H7 (cell line): Measurements from ENCODE around the gene VGLL3. TPM values are rescaled to one million over a fixed set of nuclear protein-coding genes. Genes with fewer than 3 reads are reported as not detected.

ENCODE experiments used
- DNase-seq: peaks from one replicate; pipeline ENCODE4 v3.0.0; 2012
- H3K27me3 ChIP-seq: 2 replicates; pipeline ENCODE4 v1.6.0; 2011; ENCODE audit warnings: mild to moderate bottlenecking, low read length; ENCODE audit not compliant: control insufficient read depth, insufficient read depth
- H3K36me3 ChIP-seq: replicated peaks from 2 replicates; pipeline ENCODE4 v1.5.1; 2011; ENCODE audit warnings: low read length; ENCODE audit not compliant: control insufficient read depth, insufficient read depth
- H3K4me3 ChIP-seq: 2 replicates; pipeline ENCODE4 v1.5.1; 2011; ENCODE audit warnings: low read depth, mild to moderate bottlenecking, control low read depth, low read length, moderate library complexity; ENCODE audit not compliant: insufficient read depth
- total RNA-seq: library from RNA; depleted of rRNA; stranded (reverse); fragments of >200 nt; shearing (Covaris generic); gene quantifications from 2 replicates; pipeline ENCODE4 v1.2.3, GENCODE V29; 2014

Gene VGLL3
- total RNA-seq, 1 experiment from 2014 or later, result 1.5 TPM

- no peak overlapping the region for H3K4me3 ChIP-seq
- H3K36me3 ChIP-seq, result no peaks in the 10 kb centered on the region
- H3K27me3 ChIP-seq, result no peaks in the 10 kb centered on the region
- no peak for DNase-seq
Measured at GRCh38 chr3:86950717-86951116, 40.2 kb downstream of the VGLL3 start.

GRCh38 chr3:86949850-86950249 lies 41.1 kb downstream of the VGLL3 start:
- Histone ChIP-seq H3K27me3 (no peaks in the 10 kb centered on the region), H3K36me3 (no peaks in the 10 kb centered on the region), H3K4me3 (no peak overlapping the region)
- no peak for DNase-seq

- no peak for DNase-seq
- H3K4me3 ChIP-seq, result no peak overlapping the region
- H3K36me3 ChIP-seq, result no peaks in the 10 kb centered on the region
- H3K27me3 ChIP-seq, result no peaks in the 10 kb centered on the region
Measured at GRCh38 chr3:86948822-86949221, 42.1 kb downstream of the VGLL3 start.

- Histone ChIP-seq H3K4me3 (no peak overlapping the region), H3K36me3 (no peaks in the 10 kb centered on the region), H3K27me3 (no peaks in the 10 kb centered on the region)
- no peak for DNase-seq
Measured at GRCh38 chr3:86942206-86942605, 48.7 kb downstream of the VGLL3 start.

- no peak for DNase-seq
- Histone ChIP-seq H3K4me3 (no peak overlapping the region), H3K36me3 (no peaks in the 10 kb centered on the region), H3K27me3 (no peaks in the 10 kb centered on the region)
Measured at GRCh38 chr3:86938416-86939105, 52.4 kb downstream of the VGLL3 start.

- Histone ChIP-seq H3K4me3 (no peak overlapping the region), H3K36me3 (no peaks in the 10 kb centered on the region), H3K27me3 (no peaks in the 10 kb centered on the region)
- DNase-seq, result no peak
Measured at GRCh38 chr3:86937306-86937791, 53.6 kb downstream of the VGLL3 start.

- Histone ChIP-seq H3K36me3 (no peaks in the 10 kb centered on the region), H3K4me3 (no peak overlapping the region), H3K27me3 (no peaks in the 10 kb centered on the region)
- no peak for DNase-seq
Measured at GRCh38 chr3:86934851-86935250, 56.1 kb downstream of the VGLL3 start.

GRCh38 chr3:86930831-86931230 lies 60.1 kb downstream of the VGLL3 start:
- DNase-seq, result no peak
- no peaks in the 10 kb centered on the region for H3K36me3 ChIP-seq

GRCh38 chr3:86930181-86930580 lies 60.8 kb downstream of the VGLL3 start:
- H3K36me3 ChIP-seq, result no peaks in the 10 kb centered on the region
- DNase-seq, result no peak
- H3K27me3 ChIP-seq, result no peaks in the 10 kb centered on the region
- no peak overlapping the region for H3K4me3 ChIP-seq

More at GRCh38 chr3:86930831-86931230, 60.1 kb downstream of the VGLL3 start:
- no peaks in the 10 kb centered on the region for H3K27me3 ChIP-seq
- no peak overlapping the region for H3K4me3 ChIP-seq

GRCh38 chr3:86929046-86929445 lies 61.9 kb downstream of the VGLL3 start:
- Histone ChIP-seq H3K4me3 (no peak overlapping the region), H3K27me3 (no peaks in the 10 kb centered on the region), H3K36me3 (no peaks in the 10 kb centered on the region)
- no peak for DNase-seq

GRCh38 chr3:86923071-86923491 lies 67.9 kb downstream of the VGLL3 start:
- no peaks in the 10 kb centered on the region for H3K36me3 ChIP-seq
- H3K27me3 ChIP-seq, result no peaks in the 10 kb centered on the region
- H3K4me3 ChIP-seq, result no peak overlapping the region
- DNase-seq, result no peak

- H3K27me3 ChIP-seq, result no peaks in the 10 kb centered on the region
- no peak for DNase-seq
- no peaks in the 10 kb centered on the region for H3K36me3 ChIP-seq
- H3K4me3 ChIP-seq, result no peak overlapping the region
Measured at GRCh38 chr3:86921971-86922680, 68.8 kb downstream of the VGLL3 start.

GRCh38 chr3:86914670-86915069 lies 76.3 kb downstream of the VGLL3 start:
- no peaks in the 10 kb centered on the region for H3K27me3 ChIP-seq
- DNase-seq, result no peak
- H3K36me3 ChIP-seq, result no peaks in the 10 kb centered on the region
- H3K4me3 ChIP-seq, result no peak overlapping the region

GRCh38 chr3:86913160-86913559 lies 77.8 kb downstream of the VGLL3 start:
- Histone ChIP-seq H3K27me3 (no peaks in the 10 kb centered on the region), H3K4me3 (no peak overlapping the region), H3K36me3 (no peaks in the 10 kb centered on the region)
- DNase-seq, result no peak

GRCh38 chr3:86895202-86895601 lies 95.7 kb downstream of the VGLL3 start:
- Histone ChIP-seq H3K27me3 (no peaks in the 10 kb centered on the region), H3K4me3 (no peak overlapping the region), H3K36me3 (no peaks in the 10 kb centered on the region)
- no peak for DNase-seq
